Activated T-helper 1 cell treated with anti-CD3 and anti-CD28 coated beads, Interleukin-2, amount 50 U/mL, for 16 hours (primary cell): ENCODE results near the gene MLYCD.

Experiments used
- DNase-seq, 2 donors: peaks; one replicate each; pipeline ENCODE4 v3.0.0-alpha.2; 2020; ENCODE audit warnings: low read depth in 1 of 2, low spot score in 1 of 2

The MLYCD gene

DNA sequence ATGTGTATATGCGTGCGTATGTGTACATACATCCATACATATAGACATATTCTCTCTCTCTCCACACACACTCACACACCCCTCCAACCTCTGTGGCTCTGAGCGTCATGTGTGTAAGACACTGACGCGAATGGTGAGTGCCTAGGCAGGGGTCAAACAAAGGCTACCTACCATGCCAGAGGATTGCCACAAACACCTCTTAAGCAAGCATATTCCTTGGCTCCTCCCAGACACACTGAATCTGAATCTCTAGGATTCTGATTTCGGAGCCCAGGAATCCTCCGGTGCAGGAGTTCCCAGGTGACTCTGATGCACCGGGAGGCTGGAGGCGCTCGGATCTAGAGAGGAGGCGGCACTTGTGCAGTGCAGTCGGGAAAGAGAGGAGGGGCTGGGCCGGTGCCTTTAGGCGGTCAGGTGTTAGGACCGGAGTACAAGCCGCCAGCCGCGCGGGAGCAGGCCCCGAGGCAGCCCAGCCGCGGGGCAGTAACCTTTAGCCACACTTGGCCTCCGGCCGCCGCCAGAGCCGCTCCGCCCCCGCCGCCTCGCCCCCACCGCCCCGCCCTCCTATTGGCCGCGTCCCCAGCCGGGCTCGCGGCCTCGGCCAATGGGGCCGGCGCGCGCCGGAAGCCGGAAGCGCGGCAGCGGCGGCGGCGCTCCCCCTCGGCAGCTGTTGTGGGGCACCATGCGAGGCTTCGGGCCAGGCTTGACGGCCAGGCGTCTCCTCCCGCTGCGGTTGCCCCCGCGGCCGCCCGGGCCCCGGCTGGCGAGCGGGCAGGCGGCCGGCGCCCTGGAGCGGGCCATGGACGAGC lies at the start of gene MLYCD:
TSS of gene MLYCD (plus strand) at position 653 of the 809 bp plus-strand sequence. CDS start at position 683, 30 bp downstream.
- peak; percentile 42 to 67 for DNase-seq

DNA sequence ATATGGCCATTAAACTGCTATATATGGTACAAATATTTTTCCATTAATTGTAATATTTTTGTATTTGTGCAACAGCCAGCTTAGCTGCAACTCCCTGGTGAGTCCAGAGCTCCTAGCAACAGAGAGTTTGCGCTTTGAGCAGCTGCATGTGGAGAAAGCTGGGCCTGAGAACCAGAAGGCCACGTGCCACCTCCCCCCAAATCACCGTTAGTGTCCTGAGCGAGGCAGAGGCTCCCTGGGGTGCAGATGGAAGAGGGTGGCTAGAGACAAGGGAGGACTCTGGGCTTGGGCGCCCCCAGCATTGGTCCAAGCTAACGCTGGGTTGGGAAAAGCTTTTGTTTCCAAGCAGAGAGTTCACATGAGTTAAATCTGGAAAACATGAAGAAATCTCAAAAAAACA lies 49.5 kb upstream of the MLYCD start:
- no peak for DNase-seq

DNA sequence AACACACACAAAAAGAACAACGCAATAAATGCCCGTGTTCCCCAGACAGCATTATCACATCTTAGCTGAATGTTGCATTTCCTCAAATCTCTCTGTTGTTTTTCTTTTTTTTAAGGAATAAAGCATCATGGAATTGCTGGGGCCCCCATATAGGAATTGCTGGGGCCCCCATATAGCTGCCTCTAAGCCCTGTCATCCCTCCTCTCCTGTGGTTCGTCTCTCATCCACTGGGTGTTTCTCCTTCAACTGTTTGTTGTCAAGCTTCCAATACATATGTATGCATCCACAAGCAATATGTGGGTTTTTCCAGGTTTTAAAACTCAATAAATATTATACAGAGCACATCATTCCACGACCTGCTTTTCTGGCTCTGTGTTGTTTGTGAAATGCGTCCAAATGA lies 48.0 kb upstream of the MLYCD start:
- DNase-seq, result no peak

DNA sequence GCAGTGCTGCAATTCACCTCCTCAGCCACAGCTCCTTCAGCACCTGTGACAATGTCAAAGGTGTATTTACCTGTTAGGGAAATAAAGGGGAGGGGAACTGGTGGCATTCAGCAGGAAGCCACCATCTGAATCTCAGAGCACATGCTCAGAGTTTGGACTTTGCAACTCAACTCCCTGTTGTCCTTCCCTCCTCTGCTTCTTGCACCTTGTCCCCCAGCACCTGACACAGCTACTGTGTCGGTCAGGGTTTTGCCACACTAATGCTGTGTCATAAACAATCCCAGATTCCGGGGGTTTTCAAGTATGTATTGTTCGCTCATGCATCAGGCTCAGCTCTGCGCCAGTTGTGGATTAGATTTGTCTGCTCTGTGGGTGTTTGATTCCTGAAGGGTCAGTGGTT lies 47.4 kb upstream of the MLYCD start:
- no peak for DNase-seq

DNA sequence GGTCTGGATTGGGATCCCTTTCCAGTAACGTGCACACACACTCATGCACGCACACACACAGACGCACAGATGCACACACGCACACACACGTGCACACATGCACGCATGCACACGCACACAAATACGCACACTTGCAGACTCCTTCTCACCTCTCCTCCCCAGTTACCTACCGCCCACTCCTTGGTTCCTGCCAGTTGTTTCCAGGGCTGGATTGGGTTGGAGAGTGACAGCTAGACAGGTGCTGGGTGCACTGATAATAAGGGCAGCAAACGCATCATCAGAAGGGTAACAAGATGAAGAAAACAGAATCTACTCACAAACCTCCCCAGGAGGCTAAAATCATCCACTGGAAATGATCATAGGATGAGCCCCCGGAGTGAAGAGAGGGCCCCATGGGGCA lies 46.1 kb upstream of the MLYCD start:
- no peak for DNase-seq

DNA sequence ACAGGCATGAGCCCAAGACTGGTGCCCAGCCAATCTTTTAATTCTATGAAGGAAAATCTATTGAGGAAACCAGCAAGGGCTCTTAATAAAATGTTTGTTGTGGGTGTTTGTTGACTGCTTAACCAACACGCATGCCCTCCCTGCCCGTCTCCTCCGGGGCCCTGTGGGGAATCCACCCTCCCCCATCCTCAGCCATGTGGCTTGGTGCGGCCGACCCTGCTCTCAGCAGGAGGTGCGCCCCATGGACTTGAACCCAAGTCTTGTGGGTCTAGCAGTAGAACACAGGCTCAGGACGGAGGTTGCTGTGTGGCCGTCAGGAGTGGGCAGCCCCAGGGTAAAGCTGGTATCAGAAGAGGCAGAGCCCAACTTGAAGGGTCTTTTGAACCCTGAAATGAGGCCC lies 45.1 kb upstream of the MLYCD start:
- no peak for DNase-seq

DNA sequence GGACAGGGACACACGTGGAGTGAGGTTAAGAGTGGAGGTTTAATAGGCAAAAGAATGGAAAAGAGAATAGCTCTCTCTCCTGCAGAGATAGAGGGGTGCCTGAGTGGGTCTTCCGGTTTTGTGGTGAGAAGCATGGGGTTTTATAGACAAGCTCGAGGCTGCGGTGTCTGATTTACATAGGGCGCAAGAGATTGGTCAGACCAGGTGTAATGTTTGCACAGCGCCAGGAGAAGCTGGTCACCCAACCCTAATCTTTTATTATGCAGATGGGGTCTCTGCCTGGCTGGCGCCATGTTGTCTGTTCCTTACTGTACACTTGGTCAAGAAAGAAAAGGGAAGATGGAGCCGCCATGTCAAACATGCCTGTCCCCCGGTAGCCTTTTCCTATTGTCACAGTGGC lies 44.5 kb upstream of the MLYCD start:
- no peak for DNase-seq

DNA sequence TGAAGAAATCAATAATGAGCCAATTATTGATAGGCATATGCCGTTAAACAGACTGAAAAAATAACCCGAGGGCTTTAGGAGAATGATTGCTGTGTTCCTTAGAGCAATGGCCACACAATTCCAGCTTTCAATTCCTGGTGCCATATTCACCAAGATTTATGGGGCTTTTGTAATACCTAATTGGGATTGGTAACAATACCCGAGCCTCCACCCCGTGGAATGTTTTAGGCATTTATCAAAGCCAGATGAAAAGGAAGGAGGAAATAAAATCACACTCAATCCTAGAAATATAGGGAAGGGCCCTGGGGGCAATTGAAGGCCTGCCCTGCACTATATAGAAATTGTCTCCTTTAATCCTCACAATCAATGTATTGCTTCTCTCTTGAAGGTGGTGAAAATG lies 42.1 kb upstream of the MLYCD start:
- DNase-seq, result no peak

DNA sequence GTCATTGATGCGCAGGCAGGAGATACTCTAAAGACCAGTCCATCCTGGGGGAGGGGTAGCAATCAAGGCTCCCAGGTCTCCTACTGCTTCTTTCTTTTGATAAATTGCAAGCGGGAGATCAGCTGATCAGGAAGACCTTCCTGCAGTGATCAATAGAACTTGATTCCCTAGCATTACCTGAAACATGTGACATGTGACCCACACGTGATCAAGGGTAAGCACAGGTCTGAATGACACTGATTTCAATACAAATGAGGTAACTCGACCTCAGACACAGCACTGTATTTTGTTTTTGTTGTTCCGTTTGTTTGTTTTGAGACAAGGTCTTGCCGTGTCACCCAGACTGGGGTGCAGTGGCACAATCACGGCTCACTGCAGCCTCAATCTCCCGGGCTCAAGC lies 39.6 kb upstream of the MLYCD start:
- DNase-seq, result no peak

DNA sequence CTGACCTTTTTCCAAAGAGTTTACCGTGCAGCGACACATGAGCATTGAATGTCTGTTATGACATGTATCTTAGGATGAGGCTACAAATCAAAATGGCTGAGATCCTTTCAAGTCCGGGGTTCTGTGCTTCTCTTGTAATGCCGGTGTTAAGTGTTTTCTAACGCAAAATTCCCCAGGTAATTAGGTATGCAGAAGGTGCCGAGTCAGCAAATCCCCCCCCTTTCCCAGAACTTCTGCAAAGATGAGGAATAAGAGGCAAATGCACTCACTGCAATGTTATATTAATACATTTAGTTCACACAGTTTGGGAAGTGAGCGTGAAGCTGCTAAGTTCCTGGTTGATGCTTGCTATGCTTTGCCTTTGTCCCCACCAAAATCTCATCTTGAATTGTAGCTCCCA lies 36.3 kb upstream of the MLYCD start:
- no peak for DNase-seq

DNA sequence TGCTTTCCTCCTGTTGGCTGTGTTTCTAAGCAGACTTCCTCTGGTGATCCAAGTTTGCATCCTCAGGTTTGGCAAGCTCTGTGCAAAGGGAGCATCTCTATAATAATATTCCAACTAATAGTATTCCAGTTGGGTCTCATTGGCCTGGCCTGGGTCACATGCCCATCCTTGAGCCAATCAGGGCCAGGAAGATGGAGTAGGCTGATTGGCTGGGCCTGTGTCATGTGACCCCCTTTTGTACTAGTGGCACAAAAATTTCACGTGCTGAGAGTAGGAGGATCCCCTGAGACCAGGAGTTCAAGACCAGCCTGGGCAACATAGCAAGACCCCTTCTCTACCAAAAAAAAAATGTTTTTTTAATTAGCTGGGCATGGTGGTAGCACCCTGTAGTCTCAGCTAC lies 35.2 kb upstream of the MLYCD start:
- no peak for DNase-seq

DNA sequence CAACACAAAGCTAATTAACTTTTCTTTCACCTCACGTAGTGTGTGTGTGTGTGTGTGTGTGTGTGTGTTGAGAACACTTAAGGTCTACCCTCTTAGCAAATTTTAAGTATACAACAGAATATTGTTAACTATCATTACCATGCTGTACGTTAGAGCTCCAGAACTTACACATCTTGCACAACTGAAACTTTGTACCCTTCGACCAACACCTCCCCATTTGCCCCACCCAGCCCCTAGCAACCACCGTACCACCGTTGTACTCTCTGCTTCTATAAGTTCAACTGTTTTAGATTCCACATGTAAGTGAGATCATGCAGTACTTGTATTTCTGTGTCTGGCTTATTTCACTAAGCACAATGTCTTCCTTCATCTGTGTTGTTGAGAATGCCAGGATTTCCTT lies 28.1 kb upstream of the MLYCD start:
- no peak for DNase-seq

DNA sequence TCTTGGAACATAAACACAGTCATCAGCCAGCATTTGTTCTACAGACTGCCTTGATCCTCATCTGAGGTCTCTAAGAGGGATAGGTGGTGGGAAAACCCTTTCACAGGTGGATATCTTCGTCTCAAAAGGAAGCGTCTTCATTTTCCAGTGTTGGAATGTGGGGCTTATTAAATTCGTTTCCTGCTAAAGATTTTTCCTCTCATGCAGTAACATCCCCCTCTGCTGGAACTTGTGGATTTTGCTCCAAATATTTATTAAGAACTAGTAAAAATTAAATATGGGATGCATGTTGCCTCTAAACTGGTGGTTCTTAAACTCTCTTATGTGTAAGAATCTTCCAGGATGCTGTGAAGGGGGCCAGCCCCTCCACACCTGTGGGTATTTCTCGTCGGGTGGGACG lies 20.1 kb upstream of the MLYCD start:
- no peak for DNase-seq

DNA sequence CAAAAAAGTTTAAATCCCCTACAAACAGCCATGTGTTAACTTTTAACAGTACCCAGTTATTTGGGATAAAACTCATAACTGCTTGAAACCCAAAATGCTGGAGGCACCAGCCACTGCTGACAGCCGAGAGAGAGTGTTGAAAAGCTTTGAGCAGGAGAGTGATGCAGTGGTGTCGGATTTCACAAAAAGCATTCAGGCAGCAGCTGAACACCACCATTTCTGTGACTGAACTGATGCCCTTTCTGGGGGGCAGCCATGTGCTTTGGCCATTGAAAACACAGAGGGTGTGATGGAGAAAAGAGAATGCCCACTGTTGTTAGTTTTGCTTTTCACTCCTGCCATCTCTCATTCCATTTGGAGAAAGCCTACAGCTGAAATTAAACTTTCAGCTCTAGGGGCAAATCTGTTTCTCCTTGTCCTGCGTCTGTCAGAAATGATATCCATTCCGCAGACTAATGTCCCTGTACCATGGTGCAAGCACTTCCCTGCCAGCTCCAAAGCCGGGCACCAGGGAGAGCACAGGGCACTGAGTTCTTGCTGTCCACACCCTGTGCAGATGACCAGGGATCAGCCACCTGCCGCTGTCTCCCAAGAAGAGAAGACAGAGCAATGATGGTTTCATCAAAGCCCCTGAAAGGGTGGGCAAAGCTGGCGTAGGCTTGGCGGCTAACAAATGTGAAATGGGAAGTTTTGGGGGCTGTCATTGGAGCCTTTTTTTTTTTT lies 16.6 kb upstream of the MLYCD start:
- DNase-seq, result no peak

DNA sequence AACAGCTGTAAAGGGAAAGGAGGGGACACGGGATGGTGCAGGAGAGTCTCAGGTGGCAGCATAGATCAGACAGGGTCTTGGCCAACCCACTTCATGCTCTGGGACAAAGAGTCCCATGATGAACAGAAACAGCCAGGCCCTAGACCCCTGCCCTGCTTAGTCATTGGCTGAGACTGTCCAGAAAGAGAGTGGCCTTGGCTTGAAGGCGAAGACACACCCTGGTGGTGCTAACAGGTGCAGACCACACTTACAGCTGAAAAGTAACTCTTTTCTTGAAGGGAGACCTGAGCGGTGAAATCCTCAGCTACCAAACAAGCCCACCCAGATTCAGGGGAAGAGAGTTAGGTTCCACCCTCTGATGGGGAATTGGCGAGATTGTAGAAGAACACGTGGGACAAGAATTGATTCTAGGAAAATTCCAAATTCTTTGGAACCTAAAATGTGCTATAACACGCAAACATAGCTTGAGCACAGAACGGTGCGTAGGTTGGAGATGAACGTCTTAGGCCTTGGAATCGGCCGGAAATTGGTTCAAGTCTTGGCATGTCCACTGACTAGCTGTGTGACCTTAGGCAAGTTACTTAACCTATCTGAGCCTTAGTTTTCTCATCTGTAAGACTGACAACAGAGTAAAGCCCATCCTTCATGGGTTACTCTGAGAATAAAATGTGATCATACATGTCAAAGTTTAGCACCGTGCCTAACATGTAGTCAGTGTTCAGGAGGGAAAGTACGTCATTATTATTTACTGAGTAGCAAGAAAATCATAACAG lies 12.5 kb upstream of the MLYCD start:
- DNase-seq, result no peak

DNA sequence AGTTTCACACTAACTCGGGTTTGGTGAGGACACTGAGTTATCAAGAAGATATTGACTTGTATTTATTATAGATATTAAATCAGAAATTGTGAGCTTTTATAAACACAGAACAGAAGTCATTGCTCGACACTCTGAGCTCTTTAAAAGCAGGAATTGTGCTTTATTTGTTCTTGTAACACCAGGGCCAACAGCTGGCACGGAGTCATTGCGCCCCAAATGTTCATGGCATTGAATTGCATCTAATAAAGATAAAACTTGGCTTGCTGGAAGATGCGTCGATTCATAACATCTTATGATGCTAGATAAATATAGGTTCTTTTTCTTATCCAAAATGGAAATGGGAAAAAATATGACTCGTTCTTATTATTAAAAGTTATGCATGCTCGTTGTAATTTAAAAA lies 11.8 kb upstream of the MLYCD start:
- no peak for DNase-seq

DNA sequence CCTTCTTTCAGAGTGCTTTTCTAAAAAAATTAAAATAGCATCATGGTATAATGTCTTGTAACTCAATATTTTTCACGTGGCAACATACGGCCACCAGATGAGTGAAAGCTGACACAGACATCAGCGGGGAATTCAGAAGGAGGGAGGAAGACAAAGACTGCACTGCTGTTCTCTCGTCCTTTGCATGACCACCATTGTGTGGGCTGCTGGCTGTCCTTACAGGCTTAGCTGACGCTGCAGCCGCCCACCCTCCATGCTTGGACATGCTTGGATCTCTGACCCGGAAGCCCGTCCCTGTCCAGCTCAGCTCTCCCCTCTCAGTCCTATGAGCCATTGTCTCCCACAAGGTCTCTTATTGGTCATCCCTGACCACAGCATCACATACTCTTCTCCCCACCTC lies 11.4 kb upstream of the MLYCD start:
- no peak for DNase-seq

DNA sequence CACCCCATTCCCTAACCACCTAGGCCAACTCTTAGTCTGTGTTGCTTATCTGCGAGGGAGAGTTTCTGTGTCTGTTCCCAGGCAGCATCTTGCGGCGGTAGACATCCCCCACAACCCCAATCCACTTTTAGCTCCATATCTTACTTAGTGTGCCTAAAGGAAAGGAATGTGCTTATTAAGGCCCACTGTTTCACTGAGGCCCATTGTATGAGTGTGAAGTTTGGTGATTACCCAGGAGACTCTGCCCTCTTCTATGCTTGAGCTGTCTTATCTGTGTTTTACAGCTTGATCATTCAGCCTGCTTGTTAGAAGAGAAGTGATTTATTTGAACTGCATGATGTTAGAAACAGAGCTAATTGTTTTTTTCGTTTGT lies 10.3 kb upstream of the MLYCD start:
- DNase-seq, result no peak

DNA sequence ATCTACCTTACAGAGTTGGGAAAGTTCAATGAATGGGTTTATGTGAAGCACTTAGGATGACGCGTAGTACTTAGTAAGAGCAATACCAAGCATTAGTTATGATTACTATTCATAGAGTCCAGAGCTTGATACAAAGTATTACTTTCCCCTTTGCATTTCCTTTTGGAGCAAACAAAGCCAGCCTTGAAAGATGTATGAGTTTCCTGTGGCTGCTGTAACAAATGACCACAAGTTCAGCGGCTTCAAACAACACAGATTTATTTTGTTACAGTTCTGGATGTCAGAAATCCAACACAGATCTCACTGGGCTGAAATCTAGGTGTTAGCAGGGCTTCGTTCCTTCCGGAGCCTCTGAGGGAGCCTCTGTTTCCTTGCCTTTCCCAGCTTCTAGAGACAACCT lies 8.6 kb upstream of the MLYCD start:
- DNase-seq, result no peak

DNA sequence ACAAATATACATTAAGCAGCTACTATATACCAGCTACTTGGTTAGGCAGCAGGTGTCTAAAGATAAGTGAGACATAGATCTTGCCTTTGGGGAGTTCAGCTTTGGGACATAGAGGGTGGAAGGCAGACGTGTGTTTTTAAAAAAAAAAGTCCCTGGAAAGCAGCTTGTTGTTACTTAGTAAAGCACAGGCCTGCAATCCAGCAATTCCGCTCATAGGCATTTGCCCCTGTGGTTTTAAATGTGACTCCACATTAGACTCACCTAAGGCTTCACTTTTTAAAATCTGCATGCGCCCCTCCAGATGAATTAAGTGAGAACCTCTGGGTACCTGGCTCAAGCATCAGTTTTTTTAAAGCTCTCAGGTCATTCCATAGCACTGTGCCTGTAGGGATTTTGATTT lies 7.2 kb upstream of the MLYCD start:
- DNase-seq, result no peak

DNA sequence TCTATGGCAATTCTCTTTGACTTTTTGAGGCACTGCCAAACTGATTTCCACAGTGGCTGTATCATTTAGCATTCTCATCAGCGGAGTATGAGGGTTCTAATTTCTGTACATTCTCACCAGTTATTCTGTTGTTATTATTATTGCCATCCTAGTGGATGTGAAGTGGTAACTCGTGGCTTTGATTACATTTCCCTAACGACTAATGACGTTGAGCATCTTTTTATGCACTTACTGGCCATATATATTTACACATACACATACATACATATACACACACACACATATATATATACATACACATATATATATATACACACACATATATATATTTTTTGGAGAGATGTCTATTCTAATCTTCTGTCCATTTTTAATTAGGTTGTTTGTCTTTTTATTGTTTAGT lies 3.7 kb upstream of the MLYCD start:
- DNase-seq, result no peak

DNA sequence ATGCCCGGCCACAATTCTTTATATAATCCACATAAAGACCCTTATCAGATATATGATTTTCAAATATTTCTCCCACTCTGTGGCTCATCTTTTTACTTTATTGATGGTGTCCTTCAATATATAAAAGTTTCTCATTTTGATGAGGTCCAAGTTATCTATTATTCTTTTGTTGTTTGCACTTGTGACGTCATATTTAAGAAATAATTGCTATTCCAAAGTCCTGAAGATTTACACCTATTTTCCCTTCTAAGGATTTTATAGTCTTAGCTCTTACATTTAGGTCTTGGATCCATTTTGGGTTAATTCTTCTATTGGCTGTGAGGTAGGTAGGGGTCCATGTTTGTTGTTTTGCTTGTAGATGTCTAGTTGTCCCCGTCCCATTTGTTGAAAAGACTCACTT lies 3.0 kb upstream of the MLYCD start:
- DNase-seq, result no peak
